GM10266 (cell line): ENCODE results near the gene PRAMEF14.
"Not testable (repeated sequence)": the region's sequence is repeated elsewhere in the genome, so short reads cannot be mapped to it uniquely, and the experiment has no call there.

Source experiments
- DNase-seq: peaks from one replicate; pipeline ENCODE4 v3.0.0; 2012; ENCODE audit errors: extremely low spot score
- CTCF ChIP-seq: IDR thresholded peaks from 2 replicates; pipeline ENCODE4 v1.5.1; 2012; ENCODE audit warnings: mild to moderate bottlenecking, low read depth; ENCODE audit not compliant: control insufficient read depth, insufficient read depth; ENCODE audit errors: missing control alignments

PRAMEF14 gene

GRCh38 chr1:13347034-13347433 lies at the start of gene PRAMEF14:
TSS of gene PRAMEF14 (minus strand) at chr1:13347134. CDS start at chr1:13345314, 1,820 bp downstream.
- not testable (repeated sequence) for DNase-seq

- not testable (repeated sequence) for DNase-seq
These were observed 48.4 kb upstream of the PRAMEF14 start for GRCh38 chr1:13395311-13395710.

- not testable (repeated sequence) for DNase-seq
These were observed 47.8 kb upstream of the PRAMEF14 start for GRCh38 chr1:13394761-13395160.

GRCh38 chr1:13393004-13393403 lies 46.1 kb upstream of the PRAMEF14 start:
- not testable (repeated sequence) for DNase-seq

- DNase-seq, result not testable (repeated sequence)
These were observed 42.4 kb upstream of the PRAMEF14 start, which contains the start of gene PRAMEF17 for GRCh38 chr1:13389332-13389731. TSS of gene PRAMEF17 (plus strand) at chr1:13389632. CDS start at chr1:13389658, 26 bp downstream.

- not testable (repeated sequence) for DNase-seq
These were observed 33.4 kb upstream of the PRAMEF14 start for GRCh38 chr1:13380380-13380779.

- not testable (repeated sequence) for DNase-seq
These were observed 32.0 kb upstream of the PRAMEF14 start for GRCh38 chr1:13378983-13379382.

- not testable (repeated sequence) for DNase-seq
- TF ChIP-seq CTCF, result peak; percentile 24
These were observed 21.6 kb upstream of the PRAMEF14 start for GRCh38 chr1:13368544-13368943.

- DNase-seq, result not testable (repeated sequence)
These were observed 19.6 kb upstream of the PRAMEF14 start for GRCh38 chr1:13366536-13366935.

GRCh38 chr1:13364928-13365327 lies 18.0 kb upstream of the PRAMEF14 start:
- DNase-seq, result not testable (repeated sequence)

GRCh38 chr1:13362364-13362763 lies 15.4 kb upstream of the PRAMEF14 start:
- DNase-seq, result not testable (repeated sequence)

- peak; percentile 58 for TF ChIP-seq CTCF
- DNase-seq, result peak; percentile 11
These were observed 9.8 kb upstream of the PRAMEF14 start for GRCh38 chr1:13356774-13357173.

GRCh38 chr1:13354475-13354874 lies 7.5 kb upstream of the PRAMEF14 start:
- not testable (repeated sequence) for DNase-seq

- not testable (repeated sequence) for DNase-seq
These were observed 6.5 kb upstream of the PRAMEF14 start for GRCh38 chr1:13353476-13353875.

GRCh38 chr1:13342496-13342895 lies 4.4 kb downstream of the PRAMEF14 start:
- not testable (repeated sequence) for DNase-seq

GRCh38 chr1:13315281-13315680 lies 31.7 kb downstream of the PRAMEF14 start, which contains the start of gene PRAMEF15:
TSS of gene PRAMEF15 (plus strand) at chr1:13315581. CDS start at chr1:13318408, 2,827 bp downstream.
- not testable (repeated sequence) for DNase-seq

GRCh38 chr1:13303239-13303638 lies 43.7 kb downstream of the PRAMEF14 start, which contains the start of gene PRAMEF33:
TSS of gene PRAMEF33 (plus strand) at chr1:13303539. CDS start at chr1:13305955, 2,416 bp downstream.
- DNase-seq, result not testable (repeated sequence)

GRCh38 chr1:13302197-13302596 lies 44.7 kb downstream of the PRAMEF14 start:
- not testable (repeated sequence) for DNase-seq

- not testable (repeated sequence) for DNase-seq
These were observed 48.2 kb downstream of the PRAMEF14 start for GRCh38 chr1:13298699-13299098.
